Hepatocyte (in vitro differentiated cells): ENCODE results near the gene XRCC1. TPM values are rescaled to one million over a fixed set of nuclear protein-coding genes. Genes with fewer than 3 reads are reported as not detected.

ENCODE experiments used
- DNase-seq: peaks from one replicate; pipeline ENCODE4 v3.0.0-alpha.2; 2016; ENCODE audit warnings: low spot score
- H2AFZ ChIP-seq: fragments of 200-600 bp; sonication (generic); 2 replicates; pipeline ENCODE4 v1.6.0; 2016; ENCODE audit warnings: antibody characterized with exemption, mild to moderate bottlenecking
- H3K27ac ChIP-seq: fragments of 200-600 bp; sonication (generic); 2 replicates; pipeline ENCODE4 v1.5.1; 2016; ENCODE audit warnings: mild to moderate bottlenecking
- H3K27me3 ChIP-seq: fragments of 200-600 bp; sonication (generic); 2 replicates; pipeline ENCODE4 v1.6.1; 2016
- H3K36me3 ChIP-seq: fragments of 200-600 bp; sonication (generic); replicated peaks from 2 replicates; pipeline ENCODE4 v1.5.1; 2016; ENCODE audit warnings: low read depth; ENCODE audit not compliant: insufficient read depth
- H3K4me1 ChIP-seq: fragments of 200-600 bp; sonication (generic); 2 replicates; pipeline ENCODE4 v1.5.1; 2016; ENCODE audit warnings: mild to moderate bottlenecking, moderate library complexity; ENCODE audit not compliant: insufficient read depth
- H3K4me2 ChIP-seq: fragments of 200-600 bp; sonication (generic); 2 replicates; pipeline ENCODE4 v1.6.0; 2016
- H3K4me3 ChIP-seq: fragments of 200-600 bp; sonication (generic); 2 replicates; pipeline ENCODE4 v1.5.1; 2016; ENCODE audit warnings: mild to moderate bottlenecking
- H3K79me2 ChIP-seq: fragments of 200-600 bp; sonication (generic); 2 replicates; pipeline ENCODE4 v1.6.0; 2017; ENCODE audit warnings: mild to moderate bottlenecking
- H3K9me2 ChIP-seq: fragments of 200-600 bp; sonication (generic); replicated peaks from 2 replicates; pipeline ENCODE4 v1.6.0; 2017; ENCODE audit warnings: mild to moderate bottlenecking; ENCODE audit not compliant: insufficient read depth
- H3K9me3 ChIP-seq: fragments of 200-600 bp; sonication (generic); 2 replicates; pipeline ENCODE4 v1.5.1; 2016; ENCODE audit warnings: low read depth, mild to moderate bottlenecking
- H4K20me1 ChIP-seq: fragments of 200-600 bp; sonication (generic); 2 replicates; pipeline ENCODE4 v1.6.0; 2016; ENCODE audit warnings: mild to moderate bottlenecking; ENCODE audit not compliant: insufficient read depth, poor library complexity, severe bottlenecking
- EZH2 ChIP-seq: fragments of 200-600 bp; sonication (generic); IDR thresholded peaks from 2 replicates; pipeline ENCODE4 v1.6.1; 2016; ENCODE audit warnings: antibody characterized with exemption, mild to moderate bottlenecking, borderline replicate concordance
- EZH2phosphoT487 ChIP-seq: fragments of 200-600 bp; sonication (generic); IDR thresholded peaks from one replicate; pipeline ENCODE4 v1.6.1; 2018; ENCODE audit warnings: antibody characterized with exemption, mild to moderate bottlenecking, low read depth, moderate library complexity; ENCODE audit not compliant: unreplicated experiment, severe bottlenecking
- WGBS: methylation state at CpG from one replicate; pipeline ENCODE4 v1.1.6; 2016; ENCODE audit warnings: low lambda C conversion rate; ENCODE audit errors: missing lambda C conversion rate; 5-methylcytosine and 5-hydroxymethylcytosine counted together
- polyA plus RNA-seq: library from polyadenylated mRNA; unstranded; fragments of >200 nt; fragmentation: Nextera tagmentation; extraction: Ambion mirVana; gene quantifications from 2 replicates; pipeline ENCODE4 v1.2.1, GENCODE V29; 2016
- total RNA-seq: library from RNA; depleted of rRNA; stranded (reverse); fragments of >200 nt; gene quantifications from 2 replicates; pipeline ENCODE4 v1.2.3, GENCODE V29; 2014
- TF ChIP-seq, protein P1 (sequence below): fragments of 200-600 bp; sonication (generic); IDR thresholded peaks from 2 replicates; pipeline ENCODE4 v1.5.1; 2016; ENCODE audit warnings: antibody characterized with exemption, mild to moderate bottlenecking; ENCODE audit not compliant: poor library complexity

Gene XRCC1
- total and polyA plus RNA-seq, 2 experiments from 2014 or later, result 27.8 to 34.3 TPM

- Histone ChIP-seq H3K79me2 (peaks cover 57% of the 10 kb centered on the region), H3K4me2 (peak overlapping the region; percentile 100), H3K9me3 (no peaks in the 10 kb centered on the region), H3K27ac (peak overlapping the region; percentile 90), H3K4me1 (peaks cover 15% of the 10 kb centered on the region), H3K36me3 (no peaks in the 10 kb centered on the region), H2AFZ (peak overlapping the region; percentile 32), H3K4me3 (peak overlapping the region; percentile 34), H3K27me3 (no peaks in the 10 kb centered on the region), H3K9me2 (no peaks in the 10 kb centered on the region), H4K20me1 (peaks cover 6% of the 10 kb centered on the region)
- DNase-seq, result no peak
- TF ChIP-seq EZH2, result no peak
- TF ChIP-seq EZH2phosphoT487, result no peak
- TF ChIP-seq, protein P1, sequence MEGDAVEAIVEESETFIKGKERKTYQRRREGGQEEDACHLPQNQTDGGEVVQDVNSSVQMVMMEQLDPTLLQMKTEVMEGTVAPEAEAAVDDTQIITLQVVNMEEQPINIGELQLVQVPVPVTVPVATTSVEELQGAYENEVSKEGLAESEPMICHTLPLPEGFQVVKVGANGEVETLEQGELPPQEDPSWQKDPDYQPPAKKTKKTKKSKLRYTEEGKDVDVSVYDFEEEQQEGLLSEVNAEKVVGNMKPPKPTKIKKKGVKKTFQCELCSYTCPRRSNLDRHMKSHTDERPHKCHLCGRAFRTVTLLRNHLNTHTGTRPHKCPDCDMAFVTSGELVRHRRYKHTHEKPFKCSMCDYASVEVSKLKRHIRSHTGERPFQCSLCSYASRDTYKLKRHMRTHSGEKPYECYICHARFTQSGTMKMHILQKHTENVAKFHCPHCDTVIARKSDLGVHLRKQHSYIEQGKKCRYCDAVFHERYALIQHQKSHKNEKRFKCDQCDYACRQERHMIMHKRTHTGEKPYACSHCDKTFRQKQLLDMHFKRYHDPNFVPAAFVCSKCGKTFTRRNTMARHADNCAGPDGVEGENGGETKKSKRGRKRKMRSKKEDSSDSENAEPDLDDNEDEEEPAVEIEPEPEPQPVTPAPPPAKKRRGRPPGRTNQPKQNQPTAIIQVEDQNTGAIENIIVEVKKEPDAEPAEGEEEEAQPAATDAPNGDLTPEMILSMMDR, result no peak
- 1% methylated on average over 18 of the region's 18 CpGs for WGBS
Measured at GRCh38 chr19:43595605-43595998, 20.3 kb upstream of the XRCC1 start.

DNA sequence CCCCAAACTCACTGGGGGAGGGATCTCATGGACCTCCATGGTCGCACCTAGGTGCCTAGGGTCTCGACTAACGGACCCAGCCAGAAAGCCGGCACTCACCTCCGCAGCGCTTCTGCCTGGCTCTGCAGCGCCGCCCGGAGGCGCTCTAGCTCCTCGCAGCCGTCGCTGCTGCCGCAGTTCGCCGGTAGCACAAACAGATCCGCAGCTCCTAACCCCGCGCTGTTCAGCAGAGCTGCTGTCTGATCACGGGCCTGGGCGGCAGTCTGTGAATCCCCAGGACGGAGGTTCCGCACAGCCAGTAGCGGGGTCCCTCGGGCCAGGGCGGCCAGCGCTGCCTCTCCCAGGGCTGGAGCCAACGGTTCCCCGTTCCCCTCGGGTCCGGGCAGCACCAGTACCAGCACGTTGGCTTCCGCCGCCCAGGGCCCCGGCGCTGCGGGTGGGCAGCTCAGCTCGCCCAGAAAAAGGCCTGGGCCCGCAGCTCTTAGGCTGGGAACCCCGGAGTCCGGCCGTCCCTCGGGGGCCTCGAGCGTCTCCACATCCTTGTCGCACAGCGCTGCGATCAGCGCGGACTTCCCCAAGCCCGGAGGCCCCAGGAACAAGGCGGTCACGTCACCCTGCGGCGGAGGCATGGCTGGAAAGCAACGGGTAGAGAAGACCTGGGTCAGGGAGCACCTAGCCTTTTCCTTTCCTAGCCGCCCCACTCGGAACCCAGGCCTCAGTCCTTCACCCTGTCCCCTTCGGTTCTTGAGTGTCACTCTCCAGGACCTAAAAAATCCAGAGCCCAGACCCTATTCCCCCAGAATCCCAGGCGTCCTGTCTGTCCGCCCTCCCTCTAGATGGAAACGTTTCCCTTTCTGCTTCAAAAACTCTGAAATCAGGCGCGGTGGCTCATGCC is 19.6 kb upstream of the XRCC1 start:
- DNase-seq, result peak; percentile 90
- peaks cover 57% of the 10 kb centered on the region for H3K79me2 ChIP-seq
- peak overlapping the region; percentile 32 for H2AFZ ChIP-seq
- peaks cover 6% of the 10 kb centered on the region for H4K20me1 ChIP-seq
- no peaks in the 10 kb centered on the region for H3K9me3 ChIP-seq
- H3K4me2 ChIP-seq, result peak overlapping the region; percentile 100
- peak overlapping the region; percentile 90 for H3K27ac ChIP-seq
- H3K27me3 ChIP-seq, result no peaks in the 10 kb centered on the region
- peaks cover 15% of the 10 kb centered on the region for H3K4me1 ChIP-seq
- H3K4me3 ChIP-seq, result peak overlapping the region; percentile 34
- TF ChIP-seq, protein P1, result peak; percentile 83
- no peak for TF ChIP-seq EZH2
- no peaks in the 10 kb centered on the region for H3K36me3 ChIP-seq
- H3K9me2 ChIP-seq, result no peaks in the 10 kb centered on the region
- WGBS, result 2% methylated on average over 60 of the region's 64 CpGs

GRCh38 chr19:43594081-43594697 is 18.9 kb upstream of the XRCC1 start:
- Histone ChIP-seq H3K4me3 (peak overlapping the region; percentile 34), H3K4me2 (peak overlapping the region; percentile 100), H3K36me3 (no peaks in the 10 kb centered on the region), H3K27ac (peak overlapping the region; percentile 90), H3K79me2 (peaks cover 56% of the 10 kb centered on the region), H4K20me1 (peaks cover 6% of the 10 kb centered on the region), H3K4me1 (peaks cover 15% of the 10 kb centered on the region), H3K9me3 (no peaks in the 10 kb centered on the region), H3K9me2 (no peaks in the 10 kb centered on the region), H2AFZ (no peak overlapping the region), H3K27me3 (no peaks in the 10 kb centered on the region)
- TF ChIP-seq, protein P1, result no peak
- TF ChIP-seq EZH2phosphoT487 (no peak), EZH2 (no peak)
- no peak for DNase-seq
- 92% methylated on average over 10 of the region's 10 CpGs for WGBS
